Liver (tissue), 3 donors: Measurements from ENCODE around the gene PARD3.

ENCODE experiments used
- RAD21 ChIP-seq, 2 donors: IDR thresholded peaks; 2 replicates each; pipeline ENCODE4 v1.6.1; 2016; ENCODE audit warnings: antibody characterized with exemption in 2 of 2, mild to moderate bottlenecking in 2 of 2
- TAF1 ChIP-seq: conservative IDR thresholded peaks from 2 replicates; pipeline ENCODE4 v1.6.1; 2016; ENCODE audit warnings: antibody characterized with exemption, mild to moderate bottlenecking
- TF ChIP-seq, protein P1 (sequence below): fragments of 150-350 bp; IDR thresholded peaks from 2 replicates; pipeline ENCODE4 v1.5.1; 2017; ENCODE audit warnings: improper control_type of control experiment, low read depth, low read length; ENCODE audit not compliant: missing input control
- donor health status: healthy.
- donor health status: healthy.

DNA sequence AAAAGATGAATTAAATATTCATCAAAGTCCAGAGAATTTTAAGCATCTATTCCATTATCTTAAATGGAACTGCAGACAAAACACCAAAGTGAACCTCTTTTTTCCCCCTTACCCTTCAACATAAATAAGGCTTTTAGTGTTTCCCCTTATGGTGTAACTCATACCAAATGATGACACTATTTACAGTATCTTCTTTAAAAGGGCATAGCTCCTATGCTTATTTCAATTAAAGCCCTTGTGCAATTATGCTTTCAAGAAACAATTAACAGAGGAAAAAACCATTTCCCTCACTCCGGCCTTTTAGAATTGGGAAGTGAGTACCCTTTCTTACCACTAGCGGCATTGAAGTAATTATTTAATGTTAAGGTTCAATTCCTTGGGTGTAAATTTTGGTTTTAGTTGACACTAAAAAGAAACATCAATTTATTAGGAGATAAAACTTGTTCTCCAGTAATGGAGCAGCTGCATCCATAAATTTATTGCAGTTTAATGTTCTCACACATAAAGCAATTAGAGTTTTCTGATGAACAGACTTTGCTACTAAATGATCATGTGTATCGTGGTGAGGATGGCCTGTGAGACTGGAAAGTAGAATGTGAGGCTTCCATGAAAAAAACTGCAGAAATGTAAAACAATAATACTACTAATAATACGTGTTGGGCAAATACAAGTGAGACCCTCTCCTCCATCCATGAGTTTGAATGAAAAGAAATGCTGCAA lies 661.3 kb downstream of the PARD3 start:
- TF ChIP-seq, protein P1, sequence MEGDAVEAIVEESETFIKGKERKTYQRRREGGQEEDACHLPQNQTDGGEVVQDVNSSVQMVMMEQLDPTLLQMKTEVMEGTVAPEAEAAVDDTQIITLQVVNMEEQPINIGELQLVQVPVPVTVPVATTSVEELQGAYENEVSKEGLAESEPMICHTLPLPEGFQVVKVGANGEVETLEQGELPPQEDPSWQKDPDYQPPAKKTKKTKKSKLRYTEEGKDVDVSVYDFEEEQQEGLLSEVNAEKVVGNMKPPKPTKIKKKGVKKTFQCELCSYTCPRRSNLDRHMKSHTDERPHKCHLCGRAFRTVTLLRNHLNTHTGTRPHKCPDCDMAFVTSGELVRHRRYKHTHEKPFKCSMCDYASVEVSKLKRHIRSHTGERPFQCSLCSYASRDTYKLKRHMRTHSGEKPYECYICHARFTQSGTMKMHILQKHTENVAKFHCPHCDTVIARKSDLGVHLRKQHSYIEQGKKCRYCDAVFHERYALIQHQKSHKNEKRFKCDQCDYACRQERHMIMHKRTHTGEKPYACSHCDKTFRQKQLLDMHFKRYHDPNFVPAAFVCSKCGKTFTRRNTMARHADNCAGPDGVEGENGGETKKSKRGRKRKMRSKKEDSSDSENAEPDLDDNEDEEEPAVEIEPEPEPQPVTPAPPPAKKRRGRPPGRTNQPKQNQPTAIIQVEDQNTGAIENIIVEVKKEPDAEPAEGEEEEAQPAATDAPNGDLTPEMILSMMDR, result no peak
- no peak for TF ChIP-seq RAD21 (IDR thresholded peaks at IDR 0.05)
- no peak for TF ChIP-seq TAF1
